Cerebellar nuclear complex (tissue), 1 donor: ENCODE data around the gene ARHGEF3.

Experiments used
- DNase-seq, 2 experiments: peaks; one replicate each; lab custom pipeline; 2025; lab: John Stamatoyannopoulos, UW

The ARHGEF3 gene

DNA sequence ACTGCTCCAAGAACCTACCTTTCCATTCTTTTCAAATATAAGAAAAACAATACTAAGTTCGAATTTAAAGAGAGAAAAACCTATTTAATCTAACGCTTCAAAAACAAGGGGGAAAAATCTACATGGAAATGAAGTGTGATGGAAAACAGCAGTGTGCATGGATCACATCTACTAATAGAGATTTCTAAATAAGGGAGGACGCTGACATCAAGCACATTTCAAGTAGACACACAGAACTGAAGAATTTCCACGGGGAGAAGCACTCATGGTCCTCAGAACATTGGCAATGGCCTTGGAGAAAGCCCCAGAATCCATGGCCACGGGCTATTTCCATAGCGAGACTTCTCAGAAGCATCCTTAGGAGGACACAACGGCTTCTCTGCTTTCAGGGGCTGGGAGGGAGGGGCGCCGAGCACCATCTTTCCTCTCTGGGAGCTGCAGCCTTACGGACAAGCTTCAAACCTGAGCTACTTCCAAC lies 119.7 kb downstream of the ARHGEF3 start:
- DNase-seq, result no peak

DNA sequence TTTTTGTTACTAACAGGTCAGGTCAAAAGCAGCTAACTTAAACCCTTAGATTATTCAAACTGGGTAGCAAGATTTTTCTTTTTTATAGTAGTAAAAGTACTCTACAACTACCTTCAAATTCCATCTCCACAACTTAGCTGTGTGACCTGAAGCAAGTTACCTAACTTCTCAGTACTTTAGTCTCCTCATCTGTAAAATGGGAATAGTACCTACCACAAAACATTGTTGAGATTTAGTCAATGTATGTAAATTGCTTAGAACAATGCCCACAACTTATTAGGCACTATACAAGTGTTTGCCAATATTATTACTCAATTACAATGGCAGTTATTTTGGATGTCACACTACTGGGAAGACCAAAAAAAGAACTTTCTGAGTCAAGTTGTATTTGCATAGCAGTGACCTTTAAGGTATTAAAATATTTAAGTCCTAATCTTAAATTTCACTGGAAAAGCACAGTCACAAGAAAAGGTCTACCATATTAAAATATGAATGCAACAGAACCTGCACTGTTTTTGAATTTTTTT lies 121.6 kb downstream of the ARHGEF3 start:
- no peak for DNase-seq
